ENCODE results near the gene RRP1.

DNA sequence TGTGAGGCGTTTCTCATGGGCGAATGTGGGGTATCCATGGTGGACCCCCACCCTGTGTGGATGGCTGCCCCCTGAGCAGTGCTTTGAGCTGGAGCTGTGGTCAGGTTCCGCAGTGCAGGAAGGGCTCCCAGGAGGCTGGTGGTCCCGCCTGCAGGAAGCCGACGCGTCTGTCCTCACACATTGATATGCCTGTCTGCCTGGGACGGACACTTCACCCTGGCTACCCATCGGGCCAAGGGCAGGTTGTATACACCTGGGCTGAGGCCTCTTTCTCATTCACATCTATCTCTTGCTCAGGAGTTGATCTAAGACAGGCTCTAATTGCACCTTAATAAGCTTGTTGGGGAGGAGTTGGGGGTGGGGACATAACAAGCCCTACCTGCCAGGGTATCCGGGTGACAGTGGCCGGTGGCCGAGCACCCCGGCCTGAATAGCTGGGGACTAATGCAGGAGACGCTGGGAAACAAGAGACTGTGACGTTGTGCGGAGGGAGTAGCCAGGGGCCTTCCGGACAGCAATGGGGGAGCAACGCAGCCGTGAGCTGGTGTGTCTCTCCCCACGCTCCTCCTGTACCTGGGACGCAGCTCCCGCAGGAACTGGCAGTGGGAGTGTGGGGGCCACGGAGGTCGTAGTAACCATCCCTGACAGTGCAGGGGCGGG, 48.8 kb upstream of the RRP1 start:
- no peak for TF ChIP-seq POLR2AphosphoS5 (IDR thresholded peaks at IDR 0.05; ENCODE audit: borderline replicate concordance, low read depth, low read length)
- TF ChIP-seq EZH2 (IDR thresholded peaks at IDR 0.05): no peak

Measured in SK-N-MC (cell line).